ENCODE data around the gene GTF2IRD1.

The GTF2IRD1 gene

DNA sequence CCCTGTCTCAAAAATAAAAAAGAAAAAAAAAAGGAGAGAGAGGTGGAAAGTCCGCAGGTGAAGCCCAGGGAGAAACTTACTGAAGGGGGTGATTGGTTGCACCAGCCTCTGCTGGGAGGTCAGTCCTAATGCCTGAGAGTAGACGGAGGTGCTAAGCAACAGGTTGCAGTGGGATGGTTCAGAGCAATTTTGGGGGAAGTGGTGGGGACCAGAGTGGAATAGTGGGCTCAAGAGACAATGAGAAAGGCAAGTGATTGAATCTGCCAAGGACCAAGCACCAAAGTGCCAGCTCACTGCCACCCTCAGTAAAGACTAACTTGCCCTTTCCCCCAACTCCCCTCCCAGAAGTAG lies 113.6 kb downstream of the GTF2IRD1 start:
- Histone ChIP-seq H3K9me3 (ENCODE audit: severe bottlenecking) (no peaks in the 10 kb centered on the region), H3K27ac (no peak overlapping the region), H3K27me3 (ENCODE audit: insufficient read depth, low read depth, severe bottlenecking) (no peaks in the 10 kb centered on the region), H3K4me3 (ENCODE audit: low read depth, low read length) (no peak overlapping the region), H3K36me3 (peaks cover 48% of the 10 kb centered on the region)
- DNase-seq: no peak
- TF ChIP-seq, protein P1, sequence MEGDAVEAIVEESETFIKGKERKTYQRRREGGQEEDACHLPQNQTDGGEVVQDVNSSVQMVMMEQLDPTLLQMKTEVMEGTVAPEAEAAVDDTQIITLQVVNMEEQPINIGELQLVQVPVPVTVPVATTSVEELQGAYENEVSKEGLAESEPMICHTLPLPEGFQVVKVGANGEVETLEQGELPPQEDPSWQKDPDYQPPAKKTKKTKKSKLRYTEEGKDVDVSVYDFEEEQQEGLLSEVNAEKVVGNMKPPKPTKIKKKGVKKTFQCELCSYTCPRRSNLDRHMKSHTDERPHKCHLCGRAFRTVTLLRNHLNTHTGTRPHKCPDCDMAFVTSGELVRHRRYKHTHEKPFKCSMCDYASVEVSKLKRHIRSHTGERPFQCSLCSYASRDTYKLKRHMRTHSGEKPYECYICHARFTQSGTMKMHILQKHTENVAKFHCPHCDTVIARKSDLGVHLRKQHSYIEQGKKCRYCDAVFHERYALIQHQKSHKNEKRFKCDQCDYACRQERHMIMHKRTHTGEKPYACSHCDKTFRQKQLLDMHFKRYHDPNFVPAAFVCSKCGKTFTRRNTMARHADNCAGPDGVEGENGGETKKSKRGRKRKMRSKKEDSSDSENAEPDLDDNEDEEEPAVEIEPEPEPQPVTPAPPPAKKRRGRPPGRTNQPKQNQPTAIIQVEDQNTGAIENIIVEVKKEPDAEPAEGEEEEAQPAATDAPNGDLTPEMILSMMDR (IDR thresholded peaks at IDR 0.05; ENCODE audit: low read depth, low read length): no peak

DNA sequence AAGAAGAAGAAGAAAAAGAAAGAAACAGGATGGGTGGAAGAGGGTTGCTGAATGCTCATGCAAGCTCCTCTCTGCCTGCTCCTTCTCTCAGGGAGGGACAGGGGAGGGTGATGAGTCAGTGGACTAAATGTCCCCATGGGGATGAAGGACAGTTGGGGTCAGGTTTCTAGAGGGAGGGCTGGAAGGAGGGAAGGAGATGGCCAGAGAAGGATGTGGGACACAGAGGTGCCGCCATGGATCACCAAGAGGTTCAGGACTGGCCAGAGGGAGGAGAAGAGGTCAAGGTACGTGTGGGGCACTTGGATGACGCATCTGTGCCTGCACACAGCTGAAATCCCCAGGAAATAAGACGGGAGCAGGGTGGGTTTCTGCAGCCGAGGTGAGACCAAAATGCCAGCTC lies 115.0 kb downstream of the GTF2IRD1 start:
- H3K36me3 ChIP-seq: peaks cover 44% of the 10 kb centered on the region
- no peaks in the 10 kb centered on the region for H3K9me3 ChIP-seq (ENCODE audit: severe bottlenecking)
- H3K27ac ChIP-seq: no peak overlapping the region
- no peak overlapping the region for H3K4me3 ChIP-seq (ENCODE audit: low read depth, low read length)
- TF ChIP-seq, protein P1 (IDR thresholded peaks at IDR 0.05; ENCODE audit: low read depth, low read length): no peak
- DNase-seq: no peak
- H3K27me3 ChIP-seq (ENCODE audit: insufficient read depth, low read depth, severe bottlenecking): no peaks in the 10 kb centered on the region

DNA sequence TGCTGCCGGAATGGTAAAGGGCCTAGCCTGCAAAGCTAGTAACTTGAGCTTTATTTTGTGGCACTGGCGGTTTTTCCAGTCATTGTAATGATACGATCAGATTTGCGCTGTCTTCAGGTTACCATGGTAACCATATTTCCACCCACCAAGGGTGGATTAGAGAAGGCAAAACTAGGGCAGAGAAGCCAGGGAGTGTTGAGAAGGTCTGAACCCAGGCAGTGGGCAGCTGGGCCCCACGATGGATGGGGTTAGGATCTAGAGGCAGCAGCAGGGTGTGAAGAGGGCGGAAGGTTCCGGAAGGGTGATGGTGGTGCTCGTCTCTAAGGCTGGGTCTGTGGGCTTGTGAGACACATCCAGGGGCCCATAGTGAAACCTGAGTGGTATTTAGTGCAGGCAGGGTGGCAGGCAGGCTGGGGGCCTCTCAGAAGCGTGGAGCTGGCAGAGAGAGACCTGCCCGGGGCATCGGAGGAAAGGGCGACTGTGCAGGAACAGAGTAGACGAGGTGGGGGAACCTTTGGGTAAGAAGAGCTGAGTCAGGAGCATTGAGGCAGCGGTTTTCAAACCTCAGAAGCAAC lies 115.9 kb downstream of the GTF2IRD1 start:
- peaks cover 41% of the 10 kb centered on the region for H3K36me3 ChIP-seq
- TF ChIP-seq, protein P1 (IDR thresholded peaks at IDR 0.05; ENCODE audit: low read depth, low read length): no peak
- H3K4me3 ChIP-seq (ENCODE audit: low read depth, low read length): no peak overlapping the region
- no peaks in the 10 kb centered on the region for H3K9me3 ChIP-seq (ENCODE audit: severe bottlenecking)
- no peak for DNase-seq
- no peaks in the 10 kb centered on the region for H3K27me3 ChIP-seq (ENCODE audit: insufficient read depth, low read depth, severe bottlenecking)
- no peak overlapping the region for H3K27ac ChIP-seq

DNA sequence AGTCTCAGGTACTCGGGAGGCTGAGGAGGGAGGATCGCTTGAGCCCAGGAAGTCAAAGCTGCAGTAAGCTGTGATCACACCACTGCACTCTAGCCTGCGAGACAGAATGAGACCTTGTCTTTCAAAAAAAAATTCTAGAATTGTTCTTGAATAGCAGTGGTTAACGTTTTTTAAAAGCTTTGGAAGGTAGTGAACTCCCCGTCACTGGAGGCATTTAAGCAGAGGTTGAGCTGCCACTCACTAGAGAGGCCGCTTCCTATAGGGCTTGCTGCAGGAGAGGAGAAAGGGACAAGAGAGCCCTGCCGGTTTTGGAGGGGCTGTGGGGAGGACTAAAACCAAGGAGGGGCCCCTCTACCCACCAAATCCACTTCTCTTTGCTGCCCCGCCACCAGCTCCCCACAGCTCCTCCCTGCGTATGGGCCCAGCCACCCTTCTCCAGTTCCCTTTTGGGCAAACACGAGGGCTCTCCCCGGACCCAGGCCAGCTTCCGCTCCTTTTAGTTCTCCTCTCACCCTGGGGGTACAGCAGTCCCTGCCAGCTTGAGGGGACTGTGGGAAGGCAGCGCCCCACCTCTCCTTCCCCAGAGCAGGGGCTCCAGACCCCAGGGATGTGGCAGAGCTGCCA lies 116.9 kb downstream of the GTF2IRD1 start:
- TF ChIP-seq, protein P1 (IDR thresholded peaks at IDR 0.05; ENCODE audit: low read depth, low read length): no peak
- Histone ChIP-seq H3K9me3 (ENCODE audit: severe bottlenecking) (no peaks in the 10 kb centered on the region), H3K27ac (no peak overlapping the region), H3K36me3 (peaks cover 45% of the 10 kb centered on the region), H3K4me3 (ENCODE audit: low read depth, low read length) (no peak overlapping the region), H3K27me3 (ENCODE audit: insufficient read depth, low read depth, severe bottlenecking) (no peaks in the 10 kb centered on the region)
- DNase-seq: no peak

DNA sequence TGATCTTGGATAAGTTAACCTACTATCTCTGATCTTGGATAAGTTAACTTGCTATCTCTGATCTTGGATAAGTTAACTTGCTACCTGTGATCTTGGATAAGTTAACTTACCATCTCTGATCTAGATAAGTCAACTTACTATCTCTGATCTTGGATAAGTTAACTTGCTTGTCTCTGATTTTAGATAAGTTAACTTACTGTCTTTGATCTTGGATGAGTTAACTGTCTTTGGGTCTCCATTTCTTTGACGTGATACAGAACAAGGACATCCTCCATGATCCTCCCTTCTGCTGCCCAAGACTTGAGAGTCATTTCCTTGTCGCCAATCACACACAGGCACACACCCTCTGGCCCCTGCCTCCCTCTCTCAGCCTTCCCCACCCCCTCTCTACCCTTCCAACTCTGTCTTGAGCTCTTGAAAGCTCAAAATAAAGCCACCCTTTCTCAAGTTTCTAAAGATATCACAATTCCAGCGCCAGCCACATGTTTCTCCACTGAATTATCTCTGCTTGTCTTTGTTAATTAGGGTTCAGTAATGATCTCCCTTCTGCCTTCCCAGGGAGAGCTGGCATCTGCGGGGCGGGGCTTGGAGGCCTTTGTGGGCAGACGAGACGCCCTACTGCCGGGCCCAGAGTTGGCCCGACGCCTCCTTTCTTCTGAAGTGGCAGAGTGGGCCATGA lies 118.7 kb downstream of the GTF2IRD1 start:
- H3K4me3 ChIP-seq (ENCODE audit: low read depth, low read length): no peak overlapping the region
- TF ChIP-seq, protein P1 (IDR thresholded peaks at IDR 0.05; ENCODE audit: low read depth, low read length): no peak
- H3K36me3 ChIP-seq: peaks cover 43% of the 10 kb centered on the region
- no peaks in the 10 kb centered on the region for H3K27me3 ChIP-seq (ENCODE audit: insufficient read depth, low read depth, severe bottlenecking)
- no peaks in the 10 kb centered on the region for H3K9me3 ChIP-seq (ENCODE audit: severe bottlenecking)
- DNase-seq: no peak
- H3K27ac ChIP-seq: no peak overlapping the region

All from WERI-Rb-1 (cell line).